Uterine smooth muscle cell (primary cell): ENCODE measurements around the gene TSPAN7. TPM values are rescaled to one million over a fixed set of nuclear protein-coding genes. Genes with fewer than 3 reads are reported as not detected.

ENCODE experiments used
- total RNA-seq: library from RNA; depleted of rRNA; stranded (reverse); fragments of >200 nt; gene quantifications from 2 replicates; pipeline ENCODE4 v1.2.3, GENCODE V29; 2014

Gene TSPAN7, protein sequence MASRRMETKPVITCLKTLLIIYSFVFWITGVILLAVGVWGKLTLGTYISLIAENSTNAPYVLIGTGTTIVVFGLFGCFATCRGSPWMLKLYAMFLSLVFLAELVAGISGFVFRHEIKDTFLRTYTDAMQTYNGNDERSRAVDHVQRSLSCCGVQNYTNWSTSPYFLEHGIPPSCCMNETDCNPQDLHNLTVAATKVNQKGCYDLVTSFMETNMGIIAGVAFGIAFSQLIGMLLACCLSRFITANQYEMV
- 0.11 TPM in 1 of 2 replicates, not detected in the other for total RNA-seq

DNA sequence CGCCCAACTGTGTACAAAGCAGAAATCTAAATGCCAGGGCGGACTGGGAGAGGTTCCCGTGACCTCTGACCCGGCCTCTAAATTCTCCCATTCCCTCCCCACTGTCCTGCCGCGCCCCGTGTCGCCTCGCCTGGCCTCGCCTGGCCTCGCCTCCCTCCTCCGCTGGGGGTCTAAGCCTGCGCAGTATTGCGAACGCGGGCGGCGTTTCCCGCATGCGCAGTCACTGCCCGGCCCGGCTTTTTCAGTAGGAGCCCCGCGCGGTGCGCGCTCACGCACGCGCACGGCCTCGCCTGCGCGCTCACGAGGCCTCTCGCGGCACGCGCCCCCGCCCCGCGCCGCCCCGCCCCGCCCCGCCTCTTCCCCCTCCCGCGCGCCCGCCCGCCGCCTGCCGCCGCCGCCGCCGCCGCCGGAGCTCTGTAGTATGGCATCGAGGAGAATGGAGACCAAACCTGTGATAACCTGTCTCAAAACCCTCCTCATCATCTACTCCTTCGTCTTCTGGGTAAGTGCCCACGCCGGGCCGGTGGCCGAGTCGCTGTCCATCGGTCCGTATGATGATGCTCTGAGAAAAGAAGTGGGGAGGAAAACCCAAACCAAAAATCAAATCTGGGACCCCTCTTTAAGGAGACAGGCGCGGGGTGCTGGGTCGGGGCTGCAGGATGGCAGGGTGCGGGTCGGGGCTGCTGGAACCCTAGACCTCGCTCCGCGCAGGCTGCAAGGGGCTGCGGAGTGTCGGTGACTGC lies at the start of gene TSPAN7:
Gene TSPAN7 (plus strand): TSS at position 417 of the 743 bp plus-strand sequence. CDS start 5 bp downstream, at position 422.

Other genes with a start within 250 kb of the TSPAN7 start
- gene RPGR, start 234.0 kb upstream of the TSPAN7 start, total RNA-seq = 7.6 and 17.3 TPM in 2 replicates
- not detected in 2 replicates for gene OTC, start 208.9 kb upstream of the TSPAN7 start, total RNA-seq
- gene MID1IP1, start 239.9 kb downstream of the TSPAN7 start, total RNA-seq = 88.2 and 101 TPM in 2 replicates